SH-SY5Y (cell line): Measurements from ENCODE around the gene FBXO24.

ENCODE experiments used
- GATA2 ChIP-seq: IDR thresholded peaks from 2 replicates; pipeline ENCODE4 v1.6.1; 2011; ENCODE audit warnings: mild to moderate bottlenecking, low read depth, low read length
- GATA3 ChIP-seq: IDR thresholded peaks from 2 replicates; pipeline ENCODE4 v1.6.1; 2011; ENCODE audit warnings: low read depth, mild to moderate bottlenecking, low read length, moderate library complexity

The FBXO24 gene

DNA sequence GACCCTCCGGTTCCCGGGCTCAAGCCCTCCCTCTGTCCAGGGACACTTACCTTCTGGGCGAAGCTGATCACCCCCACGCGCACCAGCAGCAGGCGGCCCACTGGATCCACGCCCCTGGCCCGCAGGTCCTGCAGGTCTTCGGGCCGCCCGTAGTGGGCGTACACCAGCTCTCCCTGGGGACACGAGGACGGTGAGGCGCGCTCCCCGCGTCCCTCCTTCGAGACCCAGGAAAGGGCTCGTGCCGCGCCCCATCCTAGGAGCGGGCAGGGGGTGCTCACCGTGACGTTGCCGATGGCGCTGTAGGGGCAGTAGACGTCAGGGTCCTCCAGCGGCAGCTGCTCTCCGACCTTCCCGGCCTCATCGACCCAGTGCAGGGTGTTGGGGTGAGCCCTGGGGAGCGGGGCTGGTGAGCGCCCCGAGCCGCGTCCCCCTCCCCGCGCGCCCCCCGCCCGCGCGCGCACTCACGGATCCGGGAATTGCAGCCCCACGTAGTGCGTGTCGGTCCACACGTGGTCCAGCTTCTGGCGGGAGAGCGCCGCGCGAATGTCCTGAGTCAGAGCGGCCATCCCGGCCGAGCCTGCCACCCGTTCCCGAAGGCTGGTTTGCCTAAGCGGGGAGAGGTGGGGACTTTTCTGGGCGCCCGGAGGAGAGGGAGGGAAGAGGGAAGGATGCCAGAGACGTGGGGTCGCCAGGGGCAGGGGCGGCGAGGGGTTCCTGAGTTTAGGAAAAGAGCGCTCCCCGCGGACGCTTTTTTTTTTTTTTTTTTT, 47.0 kb downstream of the FBXO24 start:
- TF ChIP-seq GATA3 (no peak), GATA2 (no peak)

DNA sequence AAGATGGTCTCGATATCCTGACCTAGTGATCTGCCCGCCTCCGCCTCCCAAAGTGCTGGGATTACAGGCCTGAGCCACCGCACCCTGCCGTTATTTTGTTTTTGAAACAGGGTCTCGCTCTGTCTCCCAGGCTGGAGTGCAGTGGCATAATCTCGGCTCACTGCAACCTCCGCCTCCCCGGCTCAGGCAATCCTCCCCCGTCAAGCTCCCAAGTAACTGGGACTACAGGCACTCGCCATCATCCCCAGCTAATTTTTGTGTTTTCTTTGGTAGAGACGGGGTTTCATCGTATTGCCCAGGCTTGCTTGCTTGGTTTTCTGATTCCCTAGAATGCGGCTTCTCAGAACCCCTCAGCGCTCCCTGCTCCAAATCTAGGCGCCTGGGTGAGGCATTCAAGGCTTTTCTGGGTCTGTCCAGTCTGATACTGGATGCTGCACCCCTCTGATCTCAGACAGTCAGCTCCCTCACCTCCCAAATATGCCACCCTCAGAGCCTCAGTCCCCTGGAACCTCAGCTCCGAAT, 53.9 kb downstream of the FBXO24 start:
- TF ChIP-seq GATA2 (no peak), GATA3 (no peak)

DNA sequence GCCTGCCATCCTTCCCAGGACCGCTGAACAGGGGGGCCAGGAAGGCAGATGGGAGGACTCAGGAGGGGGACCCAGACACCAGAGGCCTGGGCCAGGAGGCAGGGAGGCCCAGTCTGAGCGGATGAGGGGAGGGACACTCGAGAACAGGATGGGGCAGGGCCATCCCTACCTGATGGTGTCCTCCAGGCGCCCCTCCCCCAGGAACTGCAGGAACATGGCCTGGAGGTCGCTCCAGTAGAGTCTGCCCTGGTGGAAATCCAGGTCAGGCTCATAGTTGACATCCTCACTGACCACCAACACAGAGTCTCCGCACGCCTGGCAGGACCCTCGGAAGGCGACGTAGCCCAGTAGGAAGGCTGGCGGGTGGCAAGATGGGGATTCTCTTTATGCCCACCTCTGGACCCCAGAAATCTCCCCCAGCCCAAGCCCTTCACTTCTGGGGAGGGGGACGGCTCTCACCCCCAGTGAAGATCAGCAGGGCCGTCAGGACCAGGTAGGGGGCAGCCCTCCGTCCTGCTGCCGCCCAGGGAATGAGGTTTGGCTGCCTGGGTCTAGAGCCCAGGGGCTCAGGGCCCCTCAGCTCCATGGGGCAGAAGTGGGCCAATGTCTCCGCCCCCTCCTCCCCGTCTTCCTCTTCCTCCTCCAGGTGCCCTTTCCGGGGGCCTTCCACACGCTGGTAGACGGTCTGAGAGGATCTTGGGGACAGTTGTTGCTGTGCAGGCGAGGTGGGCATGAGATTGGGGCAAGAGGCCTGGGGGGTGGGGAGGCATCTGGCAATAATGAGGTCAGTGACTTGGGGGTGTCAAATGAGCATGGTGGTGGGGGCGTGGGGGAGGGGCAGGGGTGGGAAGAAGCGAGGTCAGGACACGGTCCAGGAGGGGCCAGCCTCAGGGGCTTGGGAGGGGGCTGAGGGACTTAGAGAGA, 54.7 kb downstream of the FBXO24 start:
- no peak for TF ChIP-seq GATA3
- TF ChIP-seq GATA2, result no peak

DNA sequence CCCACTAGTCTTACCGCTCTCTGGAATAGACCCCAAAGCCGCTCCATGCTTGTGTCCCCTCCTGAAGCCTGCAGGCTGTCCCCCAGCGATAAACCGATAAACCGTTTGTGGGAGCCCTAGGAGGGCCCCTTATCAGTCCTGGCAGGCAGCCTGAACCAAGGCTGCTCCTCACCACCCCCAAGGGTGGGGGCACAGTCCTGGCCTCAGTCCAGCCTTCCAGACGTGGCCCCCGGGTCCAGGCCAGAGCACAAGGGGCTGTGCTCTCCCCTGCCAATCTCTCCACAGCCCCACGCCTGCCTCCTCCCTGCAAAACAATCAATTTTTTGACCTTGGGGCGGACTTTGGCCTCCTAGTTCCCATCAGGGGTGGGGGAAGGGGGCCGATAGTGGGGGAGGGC, 55.3 kb downstream of the FBXO24 start, which contains the start of gene TFR2:
Gene TFR2, minus strand, starts transcription at position 90 of the 397 bp plus-strand sequence. Its CDS starts 43 bp downstream, at position 47.
- TF ChIP-seq GATA3 (no peak), GATA2 (peak; percentile 78)

DNA sequence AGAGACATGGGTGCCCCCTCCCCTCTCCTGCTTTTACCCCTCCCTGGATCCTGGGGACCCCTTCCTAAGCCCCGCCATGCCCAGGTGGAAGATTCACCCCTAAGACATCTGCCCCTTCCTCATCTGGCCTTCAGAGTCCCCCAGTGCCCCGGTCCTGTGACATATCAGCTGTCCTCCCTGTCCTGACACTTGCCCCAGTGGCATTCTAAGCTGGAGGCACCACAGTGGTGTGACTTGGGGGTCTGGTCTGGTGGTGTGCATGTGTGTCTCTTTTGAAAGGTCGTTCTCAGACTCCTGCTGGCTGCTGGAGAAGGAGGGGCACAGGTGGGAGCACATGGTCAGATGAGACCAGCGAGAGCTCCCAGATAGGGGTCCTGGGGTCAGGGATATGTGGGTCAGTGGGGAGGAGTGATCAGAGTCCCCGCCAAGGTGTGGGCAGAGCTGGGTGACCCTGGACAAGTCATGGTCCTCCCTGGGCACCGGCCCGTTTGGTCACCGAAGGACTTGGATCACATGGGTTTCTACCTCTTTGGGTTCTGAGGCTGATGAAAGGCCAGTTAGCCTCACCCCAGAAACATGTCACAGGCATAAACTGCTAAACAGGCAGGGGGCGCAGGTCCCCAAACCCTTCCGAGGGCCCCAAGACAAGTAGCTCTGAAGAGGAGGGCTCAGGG, 55.9 kb downstream of the FBXO24 start:
- no peak for TF ChIP-seq GATA3
- TF ChIP-seq GATA2, result no peak

DNA sequence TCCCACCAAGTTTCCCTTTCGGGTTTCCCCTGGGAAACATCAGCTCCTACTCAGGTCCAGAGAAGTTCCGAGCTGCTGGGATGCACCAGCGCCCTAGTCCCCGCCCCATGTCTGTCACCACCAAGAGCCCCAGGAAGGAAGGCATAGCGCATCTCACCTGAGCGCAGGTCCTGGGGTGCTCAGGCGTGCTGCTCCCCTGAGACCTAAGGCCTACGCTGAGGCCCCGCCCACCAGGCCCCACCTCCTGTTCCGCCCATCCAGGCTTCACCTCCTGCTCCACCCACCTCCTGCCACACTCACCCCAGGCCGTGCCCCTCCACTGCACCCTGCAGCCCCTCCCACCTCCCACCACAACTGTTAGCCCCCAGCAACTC, 56.4 kb downstream of the FBXO24 start:
- no peak for TF ChIP-seq GATA2
- no peak for TF ChIP-seq GATA3

DNA sequence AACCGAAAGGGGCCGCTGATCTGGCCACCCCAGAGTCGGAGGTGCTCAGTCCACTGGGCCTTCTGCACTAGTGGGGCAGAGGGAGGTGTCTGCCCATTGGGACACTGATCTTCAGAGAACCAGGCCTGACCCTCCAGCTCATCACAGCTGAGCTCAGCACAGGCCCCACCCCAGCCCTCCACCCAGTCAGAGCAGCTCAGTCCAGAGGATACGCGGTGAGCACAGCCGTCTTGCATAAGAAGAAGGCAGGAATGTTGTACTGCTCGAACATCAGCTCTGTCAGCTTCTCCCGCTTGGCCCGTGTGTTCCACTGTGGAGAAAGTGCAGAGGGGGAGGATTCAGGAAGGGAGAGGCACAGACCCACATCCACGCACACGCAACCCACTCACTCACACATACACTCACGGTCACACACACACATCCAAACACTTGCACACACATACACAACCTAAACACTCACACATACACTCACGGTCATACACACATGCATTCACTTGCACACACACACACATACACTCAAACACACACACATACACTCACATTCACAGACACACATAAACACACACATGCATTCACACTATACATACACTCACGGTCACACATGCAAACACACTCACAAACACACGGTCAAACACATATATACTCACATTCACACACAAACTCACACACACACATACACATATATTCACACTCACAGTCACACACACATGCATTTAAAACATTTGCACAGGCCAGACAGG, 63.9 kb downstream of the FBXO24 start:
- no peak for TF ChIP-seq GATA3
- TF ChIP-seq GATA2, result no peak
